ENCODE data around the gene LAMA4.

The LAMA4 gene

GRCh38 chr6:112184951-112185350 lies 69.4 kb downstream of the LAMA4 start:
- DNase-seq (ENCODE audit: low read depth), result no peak

- no peak for DNase-seq (ENCODE audit: low read depth)
These were observed 71.1 kb downstream of the LAMA4 start for GRCh38 chr6:112183271-112183671.

GRCh38 chr6:112181130-112181529 lies 73.2 kb downstream of the LAMA4 start:
- no peak for DNase-seq (ENCODE audit: low read depth)

- peak; percentile 18 for DNase-seq (ENCODE audit: low read depth)
These were observed 74.1 kb downstream of the LAMA4 start for GRCh38 chr6:112180095-112180820.

- no peak for DNase-seq (ENCODE audit: low read depth)
These were observed 74.7 kb downstream of the LAMA4 start for GRCh38 chr6:112179631-112180030.

- no peak for DNase-seq (ENCODE audit: low read depth)
These were observed 75.5 kb downstream of the LAMA4 start for GRCh38 chr6:112178846-112179245.

GRCh38 chr6:112177092-112177491 lies 77.3 kb downstream of the LAMA4 start:
- no peak for DNase-seq (ENCODE audit: low read depth)

- DNase-seq (ENCODE audit: low read depth), result no peak
These were observed 78.2 kb downstream of the LAMA4 start for GRCh38 chr6:112176175-112176574.

- DNase-seq (ENCODE audit: low read depth), result no peak
These were observed 81.1 kb downstream of the LAMA4 start for GRCh38 chr6:112173221-112173804.

GRCh38 chr6:112172540-112172939 lies 81.8 kb downstream of the LAMA4 start:
- DNase-seq (ENCODE audit: low read depth), result no peak

- no peak for DNase-seq (ENCODE audit: low read depth)
These were observed 84.8 kb downstream of the LAMA4 start for GRCh38 chr6:112169541-112169940.

GRCh38 chr6:112163295-112164257 lies 90.8 kb downstream of the LAMA4 start:
- peak; percentile 17 for DNase-seq (ENCODE audit: low read depth)

- no peak for DNase-seq (ENCODE audit: low read depth)
These were observed 93.6 kb downstream of the LAMA4 start for GRCh38 chr6:112160745-112161144.

GRCh38 chr6:112156668-112157067 lies 97.7 kb downstream of the LAMA4 start:
- DNase-seq (ENCODE audit: low read depth), result no peak

- DNase-seq (ENCODE audit: low read depth), result no peak
These were observed 98.5 kb downstream of the LAMA4 start for GRCh38 chr6:112155886-112156285.

- DNase-seq (ENCODE audit: low read depth), result no peak
These were observed 99.7 kb downstream of the LAMA4 start for GRCh38 chr6:112154711-112155110.

- no peak for DNase-seq (ENCODE audit: low read depth)
These were observed 100.3 kb downstream of the LAMA4 start for GRCh38 chr6:112153926-112154607.

GRCh38 chr6:112150363-112150762 lies 104.0 kb downstream of the LAMA4 start:
- no peak for DNase-seq (ENCODE audit: low read depth)

GRCh38 chr6:112149719-112150263 lies 104.6 kb downstream of the LAMA4 start:
- no peak for DNase-seq (ENCODE audit: low read depth)

- DNase-seq (ENCODE audit: low read depth), result no peak
These were observed 105.1 kb downstream of the LAMA4 start for GRCh38 chr6:112149236-112149635.

- no peak for DNase-seq (ENCODE audit: low read depth)
These were observed 106.3 kb downstream of the LAMA4 start for GRCh38 chr6:112148103-112148502.

GRCh38 chr6:112145080-112145573 lies 109.2 kb downstream of the LAMA4 start:
- no peak for DNase-seq (ENCODE audit: low read depth)
